Endodermal cell (in vitro differentiated cells): ENCODE data around the gene CILP. TPM values are rescaled to one million over a fixed set of nuclear protein-coding genes. Genes with fewer than 3 reads are reported as not detected.
"Not testable (repeated sequence)": the region's sequence is repeated elsewhere in the genome, so short reads cannot be mapped to it uniquely, and the experiment has no call there.

Source experiments
- DNase-seq: peaks from one replicate; pipeline ENCODE4 v3.0.0-alpha.2; 2017
- H3K27ac ChIP-seq: 2 replicates; pipeline ENCODE4 v1.5.1; 2013; ENCODE audit warnings: mild to moderate bottlenecking, low read depth, low read length, moderate library complexity
- H3K27me3 ChIP-seq: 2 replicates; pipeline ENCODE4 v1.6.1; 2013; ENCODE audit warnings: mild to moderate bottlenecking, low read length, moderate library complexity; ENCODE audit not compliant: insufficient read depth, control insufficient read depth, poor library complexity, severe bottlenecking
- H3K36me3 ChIP-seq: 2 replicates; pipeline ENCODE4 v1.7.0; 2013; ENCODE audit warnings: mild to moderate bottlenecking, low read length, moderate library complexity; ENCODE audit not compliant: control insufficient read depth, insufficient read depth
- H3K4me1 ChIP-seq: one replicate; pipeline ENCODE4 v1.7.0; 2013; ENCODE audit warnings: low read length; ENCODE audit not compliant: control insufficient read depth, insufficient read depth
- H3K4me3 ChIP-seq: 2 replicates; pipeline ENCODE4 v1.5.1; 2013; ENCODE audit warnings: mild to moderate bottlenecking, low read length, moderate library complexity
- H3K9ac ChIP-seq: 2 replicates; pipeline ENCODE4 v1.6.1; 2013; ENCODE audit warnings: mild to moderate bottlenecking, low read length, moderate library complexity; ENCODE audit not compliant: poor library complexity, severe bottlenecking; ENCODE audit errors: extremely low read depth
- H3K9me3 ChIP-seq: 2 replicates; pipeline ENCODE4 v1.6.1; 2013; ENCODE audit warnings: mild to moderate bottlenecking, low read length, moderate library complexity; ENCODE audit not compliant: control insufficient read depth
- H3K27ac Mint-ChIP-seq: 2 replicates; pipeline ENCODE4 v1.8.0; 2020; ENCODE audit warnings: mixed read lengths
- H3K27me3 Mint-ChIP-seq: 2 replicates; pipeline ENCODE4 v1.8.0; 2021; ENCODE audit warnings: mild to moderate bottlenecking, mixed read lengths; ENCODE audit not compliant: insufficient read depth
- H3K36me3 Mint-ChIP-seq: 2 replicates; pipeline ENCODE4 v1.8.0; 2020; ENCODE audit warnings: low read depth, mixed read lengths
- H3K4me1 Mint-ChIP-seq: 2 replicates; pipeline ENCODE4 v1.8.0; 2020; ENCODE audit warnings: mixed read lengths
- H3K4me3 Mint-ChIP-seq: 2 replicates; pipeline ENCODE4 v1.8.0; 2020; ENCODE audit warnings: mild to moderate bottlenecking, moderate library complexity, mixed read lengths
- H3K9me3 Mint-ChIP-seq: 2 replicates; pipeline ENCODE4 v1.8.0; 2020; ENCODE audit warnings: mild to moderate bottlenecking, mixed read lengths
- WGBS, 2 experiments: methylation state at CpG; one replicate each; pipeline versions ENCODE4 v1.1.5 to v1.1.7; 2013; ENCODE audit warnings: missing lambda C conversion rate in 2 of 2, mixed read lengths in 1 of 2; ENCODE audit not compliant: insufficient coverage in 1 of 2, insufficient read length in 1 of 2; 5-methylcytosine and 5-hydroxymethylcytosine counted together
- total RNA-seq, 2 donors: library from RNA; stranded (reverse); fragmentation: NEBNext Ultra II Directional in 1 of 2; extraction: Animal tissue kit (Norgen Biotek cat#: 25700) in 1 of 2; gene quantifications; 2 replicates in 1 of 2; 3 replicates in 1 of 2; pipeline ENCODE4 v1.2.1, GENCODE V29; 2021
- TF ChIP-seq, protein P1 (sequence below): fragments of 200-600 bp; sonication (generic); conservative IDR thresholded peaks from 2 replicates; pipeline ENCODE4 v1.5.0; 2021; ENCODE audit warnings: antibody characterized with exemption, mild to moderate bottlenecking

CILP gene
- total RNA-seq, 2 donors from 2014 or later, result 0.07 TPM; not detected in 1

DNA sequence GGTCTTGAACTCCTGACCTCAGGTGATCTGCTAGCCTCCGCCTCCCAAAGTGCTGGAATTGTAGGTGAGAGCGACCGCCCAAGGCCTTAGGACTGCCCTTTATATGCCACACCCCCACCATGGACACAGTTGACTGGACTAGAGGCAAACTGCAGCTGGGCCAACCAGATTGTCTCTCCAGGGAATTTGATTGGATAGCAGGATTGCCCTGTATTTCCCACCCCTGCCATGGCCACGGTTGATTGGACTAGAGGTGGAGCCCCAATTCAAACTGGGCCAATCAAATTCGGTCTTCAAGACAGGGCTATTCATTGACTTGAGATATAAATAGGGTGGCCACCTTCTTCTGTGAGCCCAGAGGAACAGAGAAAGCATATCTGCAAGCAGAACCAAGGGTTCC is 19.3 kb downstream of the CILP start:
- peaks cover 11% of the 10 kb centered on the region for H3K4me1 Mint-ChIP-seq
- Histone ChIP-seq H3K36me3 (no peaks in the 10 kb centered on the region), H3K4me3 (no peak overlapping the region), H3K27ac (no peak overlapping the region), H3K4me1 (no peaks in the 10 kb centered on the region), H3K9me3 (no peaks in the 10 kb centered on the region), H3K27me3 (no peaks in the 10 kb centered on the region), H3K9ac (no peak overlapping the region)
- 94 to 95% methylated on average over 5 of the region's 5 CpGs for WGBS, 2 experiments
- H3K27me3 Mint-ChIP-seq, result peaks cover 2% of the 10 kb centered on the region
- H3K9me3 Mint-ChIP-seq, result no peaks in the 10 kb centered on the region
- H3K4me3 Mint-ChIP-seq, result no peak overlapping the region
- TF ChIP-seq, protein P1, sequence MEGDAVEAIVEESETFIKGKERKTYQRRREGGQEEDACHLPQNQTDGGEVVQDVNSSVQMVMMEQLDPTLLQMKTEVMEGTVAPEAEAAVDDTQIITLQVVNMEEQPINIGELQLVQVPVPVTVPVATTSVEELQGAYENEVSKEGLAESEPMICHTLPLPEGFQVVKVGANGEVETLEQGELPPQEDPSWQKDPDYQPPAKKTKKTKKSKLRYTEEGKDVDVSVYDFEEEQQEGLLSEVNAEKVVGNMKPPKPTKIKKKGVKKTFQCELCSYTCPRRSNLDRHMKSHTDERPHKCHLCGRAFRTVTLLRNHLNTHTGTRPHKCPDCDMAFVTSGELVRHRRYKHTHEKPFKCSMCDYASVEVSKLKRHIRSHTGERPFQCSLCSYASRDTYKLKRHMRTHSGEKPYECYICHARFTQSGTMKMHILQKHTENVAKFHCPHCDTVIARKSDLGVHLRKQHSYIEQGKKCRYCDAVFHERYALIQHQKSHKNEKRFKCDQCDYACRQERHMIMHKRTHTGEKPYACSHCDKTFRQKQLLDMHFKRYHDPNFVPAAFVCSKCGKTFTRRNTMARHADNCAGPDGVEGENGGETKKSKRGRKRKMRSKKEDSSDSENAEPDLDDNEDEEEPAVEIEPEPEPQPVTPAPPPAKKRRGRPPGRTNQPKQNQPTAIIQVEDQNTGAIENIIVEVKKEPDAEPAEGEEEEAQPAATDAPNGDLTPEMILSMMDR, result no peak
- no peaks in the 10 kb centered on the region for H3K36me3 Mint-ChIP-seq
- no peak overlapping the region for H3K27ac Mint-ChIP-seq
- no peak for DNase-seq

DNA sequence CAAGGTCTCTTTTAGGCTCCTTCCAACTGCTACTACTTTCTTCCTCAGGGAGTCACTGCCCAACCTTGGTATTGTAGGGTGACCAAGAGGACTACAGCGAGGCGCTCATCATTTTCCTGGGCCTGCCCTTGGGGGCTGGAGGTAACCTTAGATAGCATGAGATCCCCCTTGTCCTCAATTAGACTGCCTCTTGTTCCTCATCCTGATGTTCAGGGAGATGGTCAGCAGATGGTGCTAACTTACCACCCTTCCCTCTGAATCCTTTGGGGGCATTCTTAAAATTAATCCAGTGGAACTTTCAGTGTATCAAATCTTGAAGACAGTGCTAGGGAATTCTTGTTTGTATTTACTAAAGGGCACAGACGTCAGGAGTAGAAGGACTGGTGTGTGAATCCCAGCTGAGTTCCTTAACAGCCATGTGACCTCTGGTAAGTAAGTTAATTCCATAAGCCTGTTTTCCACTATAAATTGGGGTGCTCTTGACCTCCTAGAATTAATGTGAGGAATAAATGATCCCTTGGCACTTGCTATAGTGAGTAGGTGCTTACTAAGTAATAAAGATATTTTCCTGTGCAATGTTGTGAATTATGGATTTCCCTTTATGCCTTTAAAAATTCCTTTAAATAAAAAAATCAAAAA is 22.1 kb downstream of the CILP start:
- Mint-ChIP-seq H3K4me3 (no peak overlapping the region), H3K27ac (no peak overlapping the region), H3K27me3 (no peaks in the 10 kb centered on the region), H3K9me3 (no peaks in the 10 kb centered on the region), H3K36me3 (no peaks in the 10 kb centered on the region), H3K4me1 (peaks cover 7% of the 10 kb centered on the region)
- no peaks in the 10 kb centered on the region for H3K9me3 ChIP-seq
- WGBS, 2 experiments, result 0 to 21% methylated on average over 2 to 3 of the region's 3 CpGs
- H3K27ac ChIP-seq, result no peak overlapping the region
- TF ChIP-seq, protein P1, result peak; percentile 92
- no peak overlapping the region for H3K9ac ChIP-seq
- H3K27me3 ChIP-seq, result no peaks in the 10 kb centered on the region
- H3K4me3 ChIP-seq, result no peak overlapping the region
- no peaks in the 10 kb centered on the region for H3K4me1 ChIP-seq
- DNase-seq, result peak; percentile 78
- no peaks in the 10 kb centered on the region for H3K36me3 ChIP-seq

DNA sequence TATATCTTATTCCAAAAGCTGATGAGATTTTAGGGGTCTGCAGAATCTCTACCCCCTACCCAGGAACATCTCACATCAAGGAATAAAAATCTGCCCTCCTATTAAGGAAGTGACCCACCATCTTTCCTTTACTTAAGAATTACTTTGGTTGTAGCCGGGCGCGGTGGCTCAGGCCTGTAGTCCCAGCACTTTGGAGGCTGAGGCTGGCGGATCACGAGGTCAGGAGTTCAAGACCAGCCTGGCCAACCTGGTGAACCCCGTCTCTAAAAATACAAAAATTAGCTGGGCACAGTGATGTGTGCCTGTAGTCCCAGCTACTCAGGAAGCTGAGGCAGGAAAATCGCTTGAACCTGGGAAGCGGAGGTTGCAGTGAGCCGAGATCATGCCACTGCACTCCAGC is 22.8 kb downstream of the CILP start:
- 83 to 85% methylated on average over 9 of the region's 9 CpGs for WGBS, 2 experiments

More for the DNA sequence above, 22.8 kb downstream of the CILP start:
- not testable (repeated sequence) for DNase-seq, H3K27ac Mint-ChIP-seq, H3K27me3 Mint-ChIP-seq, H3K4me1 ChIP-seq, H3K36me3 ChIP-seq, H3K4me1 Mint-ChIP-seq, H3K9me3 ChIP-seq, H3K27me3 ChIP-seq, H3K4me3 ChIP-seq, H3K36me3 Mint-ChIP-seq, H3K9me3 Mint-ChIP-seq, H3K9ac ChIP-seq, H3K4me3 Mint-ChIP-seq, H3K27ac ChIP-seq
